ENCODE measurements around the gene DNAJB5. TPM values are rescaled to one million over a fixed set of nuclear protein-coding genes. Genes with fewer than 3 reads are reported as not detected.
"Not testable (repeated sequence)": the region's sequence is repeated elsewhere in the genome, so short reads cannot be mapped to it uniquely, and the experiment has no call there.

Gene DNAJB5
- total and polyA plus RNA-seq, 9 of the 15 experiments (the other 6 are each of a cell fraction or from before 2014, with no cell fraction given), result 0.15 to 7.4 (median 3.7) TPM

GRCh38 chr9:34989003-34989945 lies at the start of gene DNAJB5 (continued):
- TF ChIP-seq PRDM10 (IDR thresholded peaks at IDR 0.05; ENCODE audit: partially characterized antibody), result peak; percentile 70

- H3K27me3 ChIP-seq (ENCODE audit: control insufficient read depth in 2 of 2, insufficient read depth in 2 of 2, low read length in 2 of 2); H3K36me3 ChIP-seq (ENCODE audit: control insufficient read depth, insufficient read depth, low read length); H3K4me2 ChIP-seq (ENCODE audit: insufficient read depth, low read length); H3K27ac ChIP-seq (ENCODE audit: extremely low read depth, low read depth, low read length); H3K9me3 ChIP-seq (replicated peaks; ENCODE audit: control insufficient read depth, insufficient read depth, low read depth, low read length); H4K20me1 ChIP-seq (replicated peaks; ENCODE audit: control insufficient read depth, insufficient read depth, low read length); BruUV-seq (replicated peaks); H3K9me1 ChIP-seq (ENCODE audit: control insufficient read depth, insufficient read depth, low read length); H2AFZ ChIP-seq (ENCODE audit: low read depth, low read length); in situ Hi-C loops (cut with MboI); ATAC-seq; FAIRE-seq; H3K4me1 ChIP-seq (replicated peaks in 1 of 2; ENCODE audit: control insufficient read depth in 2 of 2, insufficient read depth in 2 of 2, low read length in 2 of 2); H3K4me3 ChIP-seq; H3K79me2 ChIP-seq (ENCODE audit: control insufficient read depth, insufficient read depth, low read length); intact Hi-C loops (cut with micrococcal nuclease); CTCF ChIA-PET (ENCODE audit: low intra/inter-chr PET ratio); H3K9ac ChIP-seq (ENCODE audit: insufficient read depth in 1 of 2, low read depth in 2 of 2, low read length in 2 of 2): not testable (repeated sequence)
- peak in 1 of 4 experiments; percentile 30 for DNase-seq (ENCODE audit: extremely low read depth in 1 of 4, low spot score in 3 of 4)
- POLR2A ChIA-PET, result interaction anchor here (0.6 kb wide), 1 partner anchor 40 kb away, joined by 3 read pairs; no protein-coding TSS in a partner anchor
- TF ChIP-seq NFIC (IDR thresholded peaks at IDR 0.05), result peak; percentile 54
- TF ChIP-seq CBFA2T2 (conservative IDR thresholded peaks at IDR 0.05), result peak; percentile 21; the same call in 1 of the 2 replicates
- TF ChIP-seq CBFA2T3 (IDR thresholded peaks at IDR 0.05), result peak; percentile 51
Observed at GRCh38 chr9:34939989-34940388, 49.6 kb upstream of the DNAJB5 start.
